SIG-M5 treated with dmso at 0.1 percent for 504 hours (cell line): Measurements from ENCODE around the gene ARAP1.

ENCODE experiments used
- DNase-seq: peaks from one replicate; lab custom pipeline; 2025; ENCODE audit not compliant: unreplicated experiment; lab: John Stamatoyannopoulos, UW

Gene ARAP1

DNA sequence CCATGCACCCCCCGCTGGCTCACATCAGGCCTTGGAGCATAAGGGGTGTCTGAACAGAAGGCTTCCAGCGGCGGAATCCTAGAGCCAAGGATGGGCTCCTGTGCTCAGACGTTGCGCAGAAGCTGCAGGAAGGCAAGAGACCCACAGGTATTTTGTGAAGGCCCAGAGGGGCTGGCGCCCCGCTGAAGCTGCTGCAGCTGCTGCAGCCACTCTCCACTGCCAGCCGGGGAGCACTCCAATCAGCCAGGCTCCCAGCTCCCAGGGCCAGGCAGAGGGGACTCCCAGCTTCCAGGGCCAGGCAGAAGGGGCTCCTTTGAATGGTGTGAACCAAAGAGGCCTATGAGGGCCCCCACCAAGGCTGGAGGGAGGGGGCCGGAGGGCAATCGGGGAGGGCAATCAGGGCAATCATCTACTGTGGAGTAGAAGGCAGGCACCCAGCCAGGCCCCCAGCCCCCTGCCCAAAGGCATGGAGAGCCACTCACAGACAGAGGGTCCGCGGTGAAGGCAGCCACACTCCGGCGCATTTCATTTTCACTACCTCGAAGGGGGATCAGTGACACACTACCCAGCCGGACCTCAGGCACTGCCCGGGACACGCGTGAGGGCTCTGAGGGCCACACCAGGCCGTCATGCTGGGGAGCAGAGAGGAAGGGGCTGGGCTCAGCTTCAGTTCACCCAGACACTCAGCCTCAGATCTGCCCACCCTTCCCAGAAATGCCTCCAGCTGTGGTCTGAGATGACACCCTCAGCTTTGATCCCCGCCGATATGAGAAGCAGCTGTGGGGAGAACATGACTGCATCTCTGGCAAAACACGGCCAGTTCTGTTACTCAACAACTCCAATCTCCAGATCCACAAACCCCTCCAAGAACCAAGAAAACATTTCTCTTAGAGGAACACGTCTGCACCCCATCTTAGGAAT is 66.4 kb downstream of the ARAP1 start:
- no peak for DNase-seq

DNA sequence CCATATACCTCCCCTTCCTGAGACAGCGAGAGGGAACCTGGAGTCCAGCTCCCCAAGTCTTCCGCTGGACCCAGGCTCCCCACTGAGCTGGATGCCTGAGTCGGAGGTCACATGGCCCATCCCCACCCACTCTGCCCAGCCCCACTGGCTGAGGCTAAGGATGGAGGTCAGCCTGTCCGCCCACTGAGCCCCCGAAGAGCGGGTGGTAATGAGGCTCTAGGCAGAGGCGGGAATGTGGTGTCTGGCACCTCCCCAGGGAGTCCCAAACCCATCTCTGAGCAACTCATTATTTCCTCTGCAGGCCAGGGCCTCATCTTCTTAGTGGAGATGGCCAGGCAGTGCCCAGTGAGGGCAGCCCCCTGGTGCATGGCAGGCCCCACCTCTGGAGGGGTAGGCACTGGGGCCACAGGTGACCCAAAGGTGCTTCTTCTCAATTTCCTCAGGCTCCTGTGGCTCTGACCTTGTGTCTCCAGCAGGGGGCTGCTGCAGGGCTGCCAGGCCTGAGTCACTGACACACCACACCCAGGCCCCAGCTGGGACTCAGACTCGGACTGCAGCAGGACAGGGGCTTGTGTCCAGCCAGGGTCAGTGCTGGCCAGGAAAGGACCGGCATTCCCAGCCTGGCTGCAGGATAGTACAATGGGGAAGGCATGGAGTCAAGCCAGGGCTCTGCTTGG is 67.8 kb downstream of the ARAP1 start:
- peak; percentile 52 for DNase-seq

DNA sequence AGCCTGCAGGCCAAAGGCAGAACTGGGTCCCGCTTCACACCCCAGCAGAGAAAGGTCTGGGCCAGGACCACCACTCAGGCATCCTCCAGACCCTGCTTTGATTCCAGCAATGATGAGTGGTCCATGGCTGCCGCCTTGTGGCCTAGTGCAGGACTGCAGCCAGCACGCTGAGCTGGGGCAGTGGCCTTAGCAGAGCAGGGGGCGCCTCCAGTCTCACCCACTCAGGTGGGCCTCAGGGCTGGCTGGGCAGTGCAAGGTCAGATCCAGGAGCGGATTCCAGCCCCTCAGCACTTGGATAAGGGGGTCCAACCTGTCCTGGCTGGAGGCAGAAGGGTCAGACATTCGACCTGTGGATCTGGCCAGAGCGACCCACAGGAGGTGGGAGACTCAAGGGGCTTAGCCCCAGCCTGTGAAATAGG is 68.4 kb downstream of the ARAP1 start:
- DNase-seq = no peak

GRCh38 chr11:72682858-72683243 is 69.4 kb downstream of the ARAP1 start:
- DNase-seq = no peak

DNA sequence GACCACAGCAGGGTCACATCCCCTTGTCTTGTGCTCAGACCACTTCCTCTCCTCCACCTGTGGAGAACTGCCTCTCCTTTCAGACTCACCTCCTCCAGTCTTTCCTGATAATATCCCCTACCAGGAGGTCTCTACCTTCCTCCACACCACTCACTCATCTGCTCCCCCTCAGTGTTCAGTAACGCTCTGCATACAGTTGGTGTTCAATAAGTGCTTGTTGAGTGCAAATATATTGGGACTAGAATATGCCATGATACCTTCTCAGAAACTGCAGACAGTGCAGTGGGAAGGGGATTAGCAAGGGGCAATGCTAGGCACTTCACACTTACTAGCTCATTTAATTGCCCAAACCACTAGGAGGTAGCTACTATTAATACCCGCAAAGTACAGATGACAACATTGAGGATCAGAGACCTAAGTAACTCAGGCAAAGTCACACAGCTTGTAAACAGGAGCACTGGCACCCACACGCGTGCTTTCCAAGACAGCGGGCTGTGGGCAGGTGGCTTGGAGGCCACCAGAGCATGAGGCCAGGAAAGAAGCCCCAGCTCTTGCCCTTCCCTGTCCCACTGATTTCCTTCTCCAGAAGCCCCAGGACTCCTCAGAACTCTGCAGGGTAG is 69.9 kb downstream of the ARAP1 start:
- DNase-seq = no peak

DNA sequence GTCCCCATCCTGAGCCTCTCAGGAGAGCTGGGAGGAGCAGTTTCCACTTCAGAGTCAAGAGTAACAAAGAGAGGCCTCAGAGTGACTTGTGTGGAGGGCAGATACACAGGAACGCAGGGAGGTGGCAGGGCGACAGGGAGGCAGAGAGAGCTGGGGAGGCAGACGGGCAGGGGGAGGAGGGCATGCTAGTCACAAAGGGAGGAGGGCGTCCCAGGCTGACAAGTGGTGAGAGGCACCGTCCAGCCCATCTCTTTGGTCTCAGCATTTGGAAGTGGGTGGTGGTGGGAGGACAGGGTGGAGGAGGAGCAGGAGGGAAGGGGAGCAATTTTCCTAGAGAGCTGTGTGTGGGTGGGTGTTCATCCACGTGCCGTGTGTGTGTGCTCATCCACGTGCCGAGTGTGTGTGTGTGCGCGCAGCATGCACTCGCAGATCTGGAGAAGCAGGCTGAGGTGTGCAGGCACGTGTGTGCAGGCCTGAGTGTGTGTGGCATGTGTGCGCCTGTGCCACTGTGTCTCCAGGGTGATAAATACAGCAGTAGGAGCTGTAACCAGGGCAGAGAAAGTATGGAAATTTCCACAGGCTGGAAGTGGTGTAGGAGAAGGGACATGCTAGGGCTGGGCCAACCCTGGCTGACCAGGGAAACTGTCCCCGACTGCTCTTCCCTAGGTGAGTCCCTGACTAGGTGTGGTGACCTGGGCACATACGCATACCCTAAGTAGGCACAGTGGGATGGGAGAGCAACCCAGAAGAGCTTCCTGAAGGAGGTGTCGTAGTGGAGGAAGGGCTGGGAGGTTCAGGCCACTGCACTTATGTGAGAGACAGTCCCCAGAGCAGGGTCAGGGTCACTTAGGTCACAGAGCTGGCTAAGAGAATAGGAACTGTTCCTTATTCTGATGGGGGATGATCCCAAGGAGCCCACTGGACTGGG is 70.7 kb downstream of the ARAP1 start:
- no peak for DNase-seq

- no peak for DNase-seq
Measured at GRCh38 chr11:72680624-72681158, 71.5 kb downstream of the ARAP1 start.

DNA sequence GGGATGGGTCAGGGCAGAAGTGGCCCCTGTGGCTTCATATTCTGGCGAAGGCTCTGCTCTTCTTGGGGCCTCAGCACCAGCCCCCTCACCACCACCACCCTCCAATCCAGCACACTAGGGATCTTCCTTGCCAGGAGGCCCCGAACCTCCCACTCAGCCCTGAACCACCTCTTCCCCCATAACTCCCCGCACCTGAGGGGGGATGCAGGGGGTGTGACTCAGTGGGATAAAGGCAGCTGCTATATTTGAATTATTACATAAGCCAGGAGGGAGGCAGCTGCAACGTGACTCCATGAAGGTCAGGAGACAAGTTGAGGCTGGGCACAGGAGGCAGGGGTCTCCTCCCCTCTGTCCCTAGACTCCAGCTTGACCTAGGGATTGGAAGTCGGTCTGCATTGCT is 72.3 kb downstream of the ARAP1 start:
- DNase-seq = no peak

DNA sequence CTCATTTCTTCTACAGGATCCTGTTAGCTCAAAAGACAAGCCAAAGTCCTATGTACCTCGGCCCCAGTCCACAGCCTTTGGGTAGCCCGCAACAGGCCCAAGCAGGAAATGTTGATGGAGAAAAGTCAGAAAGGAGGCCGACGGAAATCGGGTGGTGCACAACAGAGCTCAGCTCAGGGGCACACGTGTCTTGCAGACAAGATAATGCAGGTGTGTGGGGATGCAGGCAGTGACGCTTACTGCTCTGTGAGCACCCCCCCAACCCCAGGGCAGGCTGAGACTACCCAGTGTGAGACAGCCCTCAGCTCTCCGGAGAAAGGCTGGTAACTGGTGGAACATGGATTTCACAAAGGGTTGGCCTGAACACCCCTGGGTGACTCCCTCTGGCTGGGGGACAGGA is 73.7 kb downstream of the ARAP1 start:
- no peak for DNase-seq

- peak; percentile 15 for DNase-seq
Measured at GRCh38 chr11:72676861-72677341, 75.3 kb downstream of the ARAP1 start.

- no peak for DNase-seq
Measured at GRCh38 chr11:72675221-72675620, 77.0 kb downstream of the ARAP1 start.

DNA sequence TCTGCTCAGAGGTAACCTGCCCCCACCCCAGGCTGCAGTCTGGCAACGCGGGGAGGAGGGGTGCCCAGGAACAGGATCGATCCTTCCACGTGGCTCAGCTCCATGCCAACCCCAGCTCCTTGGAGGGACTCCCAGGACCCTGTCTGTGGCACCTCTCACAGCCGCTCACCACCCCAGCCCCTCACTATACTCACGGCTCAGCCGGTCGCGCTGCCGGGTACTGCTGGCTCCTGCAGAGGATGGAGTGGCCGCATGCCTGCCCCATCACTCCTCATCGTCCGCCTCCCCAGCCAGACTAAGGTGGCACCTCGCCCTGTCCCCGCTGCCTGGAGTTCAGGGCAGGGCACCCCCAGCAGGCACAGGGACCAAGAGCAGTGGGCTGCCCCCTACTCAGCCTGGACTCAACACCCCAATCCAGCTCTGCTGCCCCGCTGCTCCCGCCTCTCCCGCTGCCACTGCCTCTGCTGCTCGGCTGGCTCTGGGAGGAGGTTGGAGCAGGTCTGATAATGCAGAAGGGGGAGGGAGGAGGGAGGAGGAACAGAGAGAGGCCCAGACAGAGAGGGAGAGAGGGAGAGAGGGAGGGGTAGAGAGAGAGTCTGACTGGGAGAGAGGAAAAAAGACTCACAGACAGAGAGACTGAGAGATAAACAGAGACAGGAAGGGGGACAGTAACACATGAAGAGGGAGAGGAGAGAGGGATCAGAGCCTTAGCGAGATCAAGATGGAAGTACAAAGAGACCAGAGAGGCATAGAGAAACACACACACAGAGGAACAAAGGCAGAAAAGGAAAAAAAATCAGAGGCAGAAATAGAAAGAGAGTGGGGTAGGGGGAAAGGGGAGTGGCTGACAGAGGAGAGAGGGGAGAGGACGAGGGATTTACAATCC is 78.0 kb downstream of the ARAP1 start, which contains the start of gene PDE2A:
Gene PDE2A, minus strand, starts transcription at position 480 of the 886 bp plus-strand sequence. Its CDS starts 215 bp downstream, at position 265.
- no peak for DNase-seq

DNA sequence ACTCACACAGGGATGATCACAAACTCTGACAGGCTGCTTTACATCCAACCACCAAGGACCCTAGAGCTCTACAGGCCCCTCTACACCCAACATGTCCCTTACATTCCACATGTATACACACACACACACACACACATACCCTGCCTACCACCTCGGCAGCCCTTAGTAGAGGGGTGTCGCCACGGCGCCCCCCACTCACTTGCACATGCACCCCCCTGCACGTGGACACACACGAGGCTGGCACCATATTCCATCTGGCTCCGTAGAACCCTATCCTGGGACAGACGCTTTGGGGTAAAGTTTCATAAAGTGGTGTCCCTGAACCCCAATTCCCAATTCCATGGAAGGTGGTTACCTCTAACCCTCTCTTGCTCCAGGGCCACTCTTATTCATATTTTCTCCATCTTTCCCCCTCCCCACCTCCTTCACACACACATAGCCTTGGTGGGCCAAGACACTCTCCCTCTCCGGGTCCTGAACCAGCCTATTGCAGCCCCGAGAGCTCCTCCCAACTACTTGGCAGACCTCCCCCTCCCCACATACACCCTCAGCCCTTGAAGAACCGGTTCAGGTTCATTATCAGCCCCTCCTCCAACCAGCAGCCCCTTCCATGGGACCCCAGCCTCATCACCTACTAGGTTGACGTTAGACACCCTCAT is 78.8 kb downstream of the ARAP1 start:
- DNase-seq = no peak

DNA sequence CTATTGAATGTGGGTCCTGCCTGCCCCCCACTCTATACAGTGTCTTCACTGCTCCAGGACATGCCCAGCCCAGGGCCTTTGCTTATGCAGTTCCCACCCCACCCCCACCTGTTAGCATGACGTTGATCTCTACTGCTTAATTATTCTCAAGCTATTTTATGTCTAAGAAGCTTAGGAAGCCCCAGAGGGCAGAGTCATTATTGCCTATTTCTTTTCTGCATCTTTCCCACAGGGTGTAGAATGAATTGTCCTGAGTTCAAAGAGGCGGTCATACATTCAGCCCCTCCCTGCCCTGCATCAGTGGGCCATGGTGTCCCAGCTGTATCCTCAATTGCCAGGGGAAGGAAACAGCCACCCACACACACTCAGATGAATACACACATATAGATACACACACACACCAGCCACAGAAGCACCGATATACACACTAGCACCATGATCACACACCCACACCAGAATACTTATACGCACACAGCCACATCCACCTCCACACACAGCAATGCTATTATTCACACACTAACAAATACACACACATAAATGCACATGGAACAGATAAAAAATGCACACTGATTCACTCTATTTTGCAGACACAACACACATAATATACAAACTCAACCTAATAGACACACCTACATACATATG is 79.5 kb downstream of the ARAP1 start:
- no peak for DNase-seq

- DNase-seq = no peak
Measured at GRCh38 chr11:72671152-72672099, 80.8 kb downstream of the ARAP1 start.

- DNase-seq = no peak
Measured at GRCh38 chr11:72670041-72670440, 82.2 kb downstream of the ARAP1 start.

DNA sequence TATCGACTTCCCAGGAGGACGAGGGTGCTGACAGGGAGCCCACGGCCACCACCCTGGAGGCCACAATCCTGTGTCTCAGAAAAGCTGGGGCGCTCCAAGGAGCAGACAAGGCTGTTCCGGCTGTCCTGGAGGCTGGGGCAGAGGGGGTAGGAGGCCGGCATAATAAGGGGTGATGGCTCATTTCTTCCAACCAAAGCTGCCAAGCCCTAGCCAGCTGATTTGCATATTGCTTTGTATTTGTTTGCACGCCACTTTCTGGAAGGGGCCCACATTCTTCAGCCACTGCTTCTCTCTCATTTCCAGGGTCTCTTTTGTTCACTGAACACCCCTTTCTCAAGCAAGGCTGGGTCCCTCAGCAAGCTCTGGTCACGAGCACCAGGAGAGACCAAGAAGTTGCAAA is 82.7 kb downstream of the ARAP1 start:
- no peak for DNase-seq
